HG03103 (cell line): Measurements from ENCODE around the gene EXOC4.
"Not testable (repeated sequence)": the region's sequence is repeated elsewhere in the genome, so short reads cannot be mapped to it uniquely, and the experiment has no call there.

Source experiments
- ATAC-seq: cut with Tn5 transposase; IDR thresholded peaks from one replicate; pipeline ENCODE4 v1.9.1; 2021; ENCODE audit warnings: low read depth; ENCODE audit not compliant: unreplicated experiment

EXOC4 gene

GRCh38 chr7:133593561-133593960 is 340.7 kb downstream of the EXOC4 start:
- ATAC-seq: no peak

GRCh38 chr7:133601617-133602016 is 348.7 kb downstream of the EXOC4 start:
- no peak for ATAC-seq

DNA sequence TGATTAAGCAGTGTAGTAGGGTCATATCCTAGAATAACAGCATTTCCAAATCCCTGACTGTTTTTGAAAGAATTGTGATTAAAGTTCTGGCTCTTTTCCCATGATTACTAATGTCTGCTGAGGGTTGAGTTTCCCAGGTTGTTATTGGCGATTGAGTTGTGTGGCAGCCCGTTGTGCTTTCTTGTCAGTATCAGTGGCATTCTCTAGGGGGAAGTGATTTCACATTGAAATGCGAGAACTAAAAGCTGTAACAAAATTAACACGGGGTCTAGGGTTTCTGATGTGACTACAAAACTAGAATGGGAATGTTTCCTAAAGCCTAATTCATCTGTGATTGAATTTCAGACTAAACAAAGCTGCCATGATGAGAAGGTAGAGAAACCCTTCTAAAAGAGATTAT is 349.4 kb downstream of the EXOC4 start:
- no peak for ATAC-seq

DNA sequence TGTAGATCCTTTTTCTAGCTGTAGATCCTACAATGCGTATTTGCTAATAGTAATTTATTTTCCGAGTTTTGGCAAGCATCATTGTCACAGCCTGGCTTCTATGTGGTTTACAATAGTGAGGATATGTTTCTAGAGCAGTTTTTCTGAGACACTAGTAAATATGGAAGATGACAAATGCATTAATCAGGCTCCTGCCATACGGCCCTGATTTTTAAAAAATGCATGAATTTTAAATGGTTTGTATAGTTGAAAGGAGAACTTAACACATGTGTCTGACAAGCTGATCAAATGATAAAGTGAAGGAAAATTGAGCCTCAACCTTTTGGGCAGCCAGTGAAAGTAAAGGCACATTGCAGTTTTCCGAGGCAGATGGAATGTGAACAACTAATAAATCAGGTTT is 354.1 kb downstream of the EXOC4 start:
- no peak for ATAC-seq

DNA sequence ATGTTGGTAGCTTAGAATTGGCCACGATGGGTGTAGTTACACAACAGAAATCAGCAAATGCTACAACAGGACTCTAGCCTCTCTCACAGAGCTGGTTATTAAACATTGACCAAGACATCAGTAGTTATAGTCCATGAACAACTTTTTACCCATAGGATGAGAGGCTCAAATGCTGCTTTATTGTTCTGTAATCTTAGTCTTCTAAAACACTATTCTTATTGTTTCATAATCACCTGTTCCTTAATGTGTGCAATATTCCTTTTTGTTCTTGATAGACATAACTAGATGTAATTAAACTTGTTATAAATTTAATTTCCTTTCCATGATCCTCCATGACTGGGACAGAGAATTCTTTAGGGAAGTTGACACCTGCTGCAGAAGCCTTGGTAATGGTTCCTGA is 356.9 kb downstream of the EXOC4 start:
- no peak for ATAC-seq

DNA sequence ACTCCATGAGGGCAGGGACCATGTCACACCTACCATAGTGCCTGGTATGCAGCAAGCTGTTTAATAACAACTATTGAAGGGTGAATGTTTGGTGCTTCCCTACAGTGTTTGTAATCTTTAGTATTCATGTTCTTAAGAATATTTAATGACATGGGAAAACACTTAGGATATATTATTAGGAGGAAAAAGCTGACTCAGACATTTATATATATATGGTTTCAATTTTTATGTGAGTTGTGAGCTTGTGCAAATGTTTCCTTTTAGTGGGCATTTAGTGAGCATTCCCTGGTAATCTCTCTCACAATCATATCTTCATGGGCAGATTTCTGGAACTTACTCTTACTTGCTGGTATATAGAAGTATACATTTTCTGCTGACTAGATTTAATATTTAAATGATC is 359.1 kb downstream of the EXOC4 start:
- no peak for ATAC-seq

DNA sequence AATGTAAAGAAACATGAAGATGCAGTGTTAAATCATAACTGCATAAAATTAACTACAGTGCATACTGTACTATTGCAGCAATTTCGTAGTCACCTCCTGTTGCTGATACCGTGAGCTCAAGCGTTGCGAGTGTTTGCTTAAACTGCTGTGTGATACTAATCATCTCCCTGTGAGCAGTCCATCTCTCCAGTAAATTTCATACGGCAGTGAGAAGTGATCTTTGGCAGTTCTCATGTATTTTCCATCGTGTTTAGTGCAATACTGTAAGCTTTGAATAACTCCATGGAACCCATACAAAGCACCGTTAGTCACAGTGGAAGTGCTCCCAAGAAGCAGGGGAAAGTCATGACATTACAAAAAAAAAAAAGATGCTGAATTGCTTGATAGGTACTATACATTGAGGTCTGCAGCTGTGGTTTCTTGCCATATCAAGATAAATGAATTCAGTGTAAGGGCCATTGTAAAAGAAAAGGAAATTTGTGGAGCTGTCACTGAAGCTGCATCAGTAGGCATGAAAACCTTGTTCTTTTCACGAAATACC is 360.4 kb downstream of the EXOC4 start:
- ATAC-seq: no peak

GRCh38 chr7:133614251-133614650 is 361.4 kb downstream of the EXOC4 start:
- ATAC-seq: no peak

DNA sequence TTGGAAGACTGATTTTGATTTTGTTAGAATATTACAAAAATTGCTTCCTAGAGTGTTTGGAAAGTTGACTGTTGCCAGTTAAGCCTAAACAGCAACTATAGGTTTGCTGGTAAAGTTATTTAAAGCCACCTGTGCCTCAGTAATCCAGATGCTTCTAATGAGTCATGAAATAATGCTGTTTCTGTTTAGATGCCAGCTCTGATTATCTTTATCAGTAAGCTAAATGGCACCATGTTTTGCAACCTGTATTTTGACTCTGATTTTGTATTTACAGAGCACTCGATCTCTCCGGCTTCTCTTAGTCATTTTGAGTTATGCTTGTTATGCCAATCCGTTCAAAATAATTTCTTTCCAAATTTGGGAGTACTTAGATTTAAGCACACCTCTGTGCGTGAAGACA is 366.1 kb downstream of the EXOC4 start:
- no peak for ATAC-seq

- ATAC-seq: no peak
These were observed 366.6 kb downstream of the EXOC4 start for GRCh38 chr7:133619491-133619890.

DNA sequence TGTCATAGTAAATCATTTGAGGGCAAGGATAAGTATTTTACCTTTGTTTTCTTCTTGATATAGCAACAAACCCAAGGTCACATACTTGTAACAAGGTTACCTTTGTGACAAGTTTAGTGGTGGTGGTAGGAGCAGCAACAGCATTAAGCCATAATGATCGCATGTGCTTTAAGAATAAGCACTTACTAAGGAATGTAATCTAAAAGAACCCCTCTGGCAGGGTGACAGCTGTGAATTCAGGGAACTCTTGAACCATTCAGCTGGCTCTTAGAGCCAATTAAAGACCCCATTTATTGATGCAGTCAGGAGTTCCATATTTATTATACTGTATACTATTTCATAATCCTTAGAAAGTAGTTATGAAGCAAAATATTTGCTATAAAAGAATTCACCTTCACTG is 370.8 kb downstream of the EXOC4 start:
- no peak for ATAC-seq

GRCh38 chr7:133625046-133625445 is 372.2 kb downstream of the EXOC4 start:
- no peak for ATAC-seq

GRCh38 chr7:133629701-133630100 is 376.8 kb downstream of the EXOC4 start:
- ATAC-seq: no peak

- ATAC-seq: no peak
These were observed 380.2 kb downstream of the EXOC4 start for GRCh38 chr7:133633055-133633454.

DNA sequence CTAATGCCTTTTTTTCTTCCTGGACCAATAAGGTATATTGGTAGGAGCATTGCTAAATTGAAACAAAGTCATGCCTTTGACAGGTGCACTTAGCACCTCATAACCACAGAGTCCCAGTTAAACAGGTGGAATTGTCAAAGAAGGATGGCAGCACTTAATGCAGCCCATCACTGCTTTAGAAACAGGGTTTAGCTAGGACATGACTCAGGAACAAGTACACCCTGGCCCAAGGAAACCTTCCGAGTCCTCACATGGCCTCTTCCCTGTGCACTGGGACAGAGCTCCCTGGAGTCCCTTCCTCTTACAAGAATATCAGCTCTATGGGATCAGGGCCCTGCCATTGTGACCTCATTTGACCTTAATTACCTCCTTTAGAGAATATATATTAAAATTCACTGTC is 382.7 kb downstream of the EXOC4 start:
- ATAC-seq: no peak

GRCh38 chr7:133638857-133639256 is 386.0 kb downstream of the EXOC4 start:
- no peak for ATAC-seq

- no peak for ATAC-seq
These were observed 388.6 kb downstream of the EXOC4 start for GRCh38 chr7:133641436-133641835.

- ATAC-seq: no peak
These were observed 390.0 kb downstream of the EXOC4 start for GRCh38 chr7:133642907-133643306.

DNA sequence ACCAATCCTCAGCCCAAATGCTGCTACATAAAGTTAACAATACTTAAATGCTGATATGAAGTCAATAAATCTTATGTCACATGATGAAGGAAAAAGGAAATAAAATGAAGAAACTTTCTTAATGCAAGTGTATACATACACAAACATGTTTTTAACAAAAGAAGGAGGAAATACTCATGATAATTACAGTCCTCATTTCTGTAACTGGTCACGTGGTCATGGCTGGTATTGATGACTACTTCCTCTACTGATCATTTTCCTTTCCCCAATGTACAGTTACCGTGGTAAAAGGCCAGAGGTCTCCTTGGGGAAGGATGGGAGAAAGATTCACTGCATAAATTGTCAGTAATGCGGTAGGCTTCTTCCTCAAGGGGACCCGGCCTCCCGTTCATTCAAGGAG is 390.8 kb downstream of the EXOC4 start:
- ATAC-seq: not testable (repeated sequence)

GRCh38 chr7:133645884-133646391 is 393.1 kb downstream of the EXOC4 start:
- ATAC-seq: no peak

DNA sequence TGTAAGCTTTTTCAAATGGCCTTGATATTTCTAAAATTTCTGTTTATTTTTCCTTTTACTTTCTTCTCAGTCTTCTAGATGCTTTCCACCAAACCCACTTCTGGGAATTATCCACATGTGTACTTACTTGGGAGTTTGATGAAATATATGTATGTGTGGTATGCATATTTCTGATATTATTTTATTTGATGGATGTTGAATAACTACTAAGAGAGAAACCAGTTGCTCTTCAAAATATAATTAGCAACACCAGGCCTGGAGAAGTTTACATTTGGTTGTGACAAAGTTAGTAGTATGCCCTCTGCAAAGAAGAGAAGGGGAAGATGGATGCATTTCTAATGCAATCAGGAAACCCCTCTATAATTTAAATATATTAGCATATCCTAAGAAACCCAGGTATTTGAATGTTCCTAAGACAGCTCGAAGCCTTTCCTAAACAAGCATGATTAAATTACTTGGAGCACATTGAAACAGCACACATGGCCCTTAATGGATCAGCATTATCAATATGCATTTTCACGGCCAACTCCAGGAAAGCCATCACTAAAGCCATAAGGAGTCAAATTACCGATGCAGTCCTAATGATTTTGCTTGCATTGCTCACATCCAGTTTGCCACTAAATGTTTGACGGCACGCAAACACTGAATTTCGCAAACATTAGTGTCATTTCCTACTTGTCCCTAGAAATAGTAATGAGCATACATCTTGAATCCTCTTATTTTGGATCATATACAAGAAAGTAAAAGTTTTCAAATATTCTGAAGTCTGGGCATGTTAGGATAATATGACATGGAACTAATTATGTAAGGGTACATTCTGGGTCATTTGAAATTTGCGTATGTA is 393.8 kb downstream of the EXOC4 start:
- ATAC-seq: no peak

- no peak for ATAC-seq
These were observed 396.7 kb downstream of the EXOC4 start for GRCh38 chr7:133649593-133649992.
